Neuronal stem cell (in vitro differentiated cells): ENCODE measurements around the gene SERPINB12.

Source experiments
- DNase-seq: peaks from one replicate; pipeline ENCODE4 v3.0.0-alpha.2; 2013; ENCODE audit warnings: low spot score
- H2AFZ ChIP-seq: one replicate; pipeline ENCODE4 v1.6.1; 2013; ENCODE audit warnings: mild to moderate bottlenecking, low read length, inconsistent platforms
- H2AK5ac ChIP-seq: 2 replicates; pipeline ENCODE4 v1.6.1; 2013; ENCODE audit warnings: low read depth, mild to moderate bottlenecking, inconsistent platforms, low read length, moderate library complexity, mixed read lengths
- H2BK120ac ChIP-seq: 2 replicates; pipeline ENCODE4 v1.6.1; 2013; ENCODE audit warnings: low read depth, mild to moderate bottlenecking, inconsistent platforms, low read length, moderate library complexity, mixed read lengths
- H2BK12ac ChIP-seq: one replicate; pipeline ENCODE4 v1.6.1; 2013; ENCODE audit warnings: low read length, inconsistent platforms
- H2BK15ac ChIP-seq: 2 replicates; pipeline ENCODE4 v1.6.1; 2013; ENCODE audit warnings: mild to moderate bottlenecking, low read length, inconsistent platforms, mixed read lengths
- H2BK5ac ChIP-seq: one replicate; pipeline ENCODE4 v1.6.1; 2013; ENCODE audit warnings: inconsistent platforms, mild to moderate bottlenecking, low read length, moderate library complexity
- H3K14ac ChIP-seq: one replicate; pipeline ENCODE4 v1.6.1; 2013; ENCODE audit warnings: low read length, inconsistent platforms
- H3K18ac ChIP-seq: 2 replicates; pipeline ENCODE4 v1.6.1; 2013; ENCODE audit warnings: low read length, inconsistent platforms
- H3K23ac ChIP-seq: 2 replicates; pipeline ENCODE4 v1.6.1; 2013; ENCODE audit warnings: low read depth, mild to moderate bottlenecking, mixed read lengths, low read length, inconsistent platforms; ENCODE audit not compliant: poor library complexity
- H3K27ac ChIP-seq: replicated peaks from 3 replicates; pipeline ENCODE4 v1.5.1; 2013; ENCODE audit warnings: low read length, inconsistent platforms
- H3K27me3 ChIP-seq, 3 experiments: 2 replicates each; pipeline ENCODE4 v1.6.1; 2013; ENCODE audit warnings: low read length in 3 of 3, mild to moderate bottlenecking in 2 of 3, inconsistent platforms in 1 of 3, low read depth in 1 of 3, mixed read lengths in 1 of 3, moderate library complexity in 1 of 3; ENCODE audit not compliant: control insufficient read depth in 3 of 3, insufficient read depth in 3 of 3
- H3K36me3 ChIP-seq, 2 donors: replicated peaks in 1 of 2; 2 replicates each; pipeline ENCODE4 v1.6.1; 2013; ENCODE audit warnings: low read length in 2 of 2; ENCODE audit not compliant: control insufficient read depth in 2 of 2, insufficient read depth in 2 of 2
- H3K4ac ChIP-seq: 2 replicates; pipeline ENCODE4 v1.6.1; 2013; ENCODE audit warnings: inconsistent platforms, mild to moderate bottlenecking, low read length, moderate library complexity
- H3K4me1 ChIP-seq, 2 donors: 1 replicate in 1 of 2; 2 replicates in 1 of 2; pipeline ENCODE4 v1.6.1; 2013; ENCODE audit warnings: low read length in 2 of 2, low read depth in 1 of 2; ENCODE audit not compliant: control insufficient read depth in 2 of 2, insufficient read depth in 1 of 2
- H3K4me2 ChIP-seq: one replicate; pipeline ENCODE4 v1.6.1; 2013; ENCODE audit warnings: mild to moderate bottlenecking, low read length, inconsistent platforms; ENCODE audit not compliant: insufficient read depth, poor library complexity, severe bottlenecking
- H3K4me3 ChIP-seq, 2 donors: 2 replicates each; pipeline ENCODE4 v1.5.1; 2013; ENCODE audit warnings: low read length in 2 of 2, mild to moderate bottlenecking in 2 of 2, inconsistent platforms in 1 of 2, moderate library complexity in 1 of 2
- H3K79me1 ChIP-seq: one replicate; pipeline ENCODE4 v1.6.1; 2013; ENCODE audit warnings: low read depth, mild to moderate bottlenecking, inconsistent platforms, low read length, moderate library complexity
- H3K9ac ChIP-seq: one replicate; pipeline ENCODE4 v1.6.1; 2013; ENCODE audit warnings: mild to moderate bottlenecking, low read depth, low read length, inconsistent platforms; ENCODE audit not compliant: poor library complexity
- H3K9me3 ChIP-seq, 2 donors: replicated peaks in 1 of 2; 2 replicates each; pipeline versions ENCODE3 to v1.6.1; 2013; ENCODE audit warnings: low read length in 2 of 2, mild to moderate bottlenecking in 2 of 2, inconsistent platforms in 1 of 2, low read depth in 1 of 2, mixed read lengths in 1 of 2, moderate library complexity in 1 of 2; ENCODE audit not compliant: control insufficient read depth in 2 of 2, insufficient read depth in 1 of 2
- H4K8ac ChIP-seq: one replicate; pipeline ENCODE4 v1.6.1; 2013; ENCODE audit warnings: low read depth, mild to moderate bottlenecking, inconsistent platforms, low read length, moderate library complexity
- H4K91ac ChIP-seq: one replicate; pipeline ENCODE4 v1.6.1; 2013; ENCODE audit warnings: low read length, low read depth, mild to moderate bottlenecking, inconsistent platforms; ENCODE audit not compliant: poor library complexity
- WGBS, 2 donors: extraction: QIAGEN DNeasy Blood & Tissue Kit; methylation state at CpG; one replicate each; pipeline ENCODE4 v1.1.7; 2013; ENCODE audit warnings: missing lambda C conversion rate in 2 of 2, mixed read lengths in 1 of 2; ENCODE audit not compliant: insufficient read length in 2 of 2, insufficient replicate concordance in 1 of 2; ENCODE audit errors: extremely low coverage in 2 of 2; 5-methylcytosine and 5-hydroxymethylcytosine counted together

SERPINB12 gene

DNA sequence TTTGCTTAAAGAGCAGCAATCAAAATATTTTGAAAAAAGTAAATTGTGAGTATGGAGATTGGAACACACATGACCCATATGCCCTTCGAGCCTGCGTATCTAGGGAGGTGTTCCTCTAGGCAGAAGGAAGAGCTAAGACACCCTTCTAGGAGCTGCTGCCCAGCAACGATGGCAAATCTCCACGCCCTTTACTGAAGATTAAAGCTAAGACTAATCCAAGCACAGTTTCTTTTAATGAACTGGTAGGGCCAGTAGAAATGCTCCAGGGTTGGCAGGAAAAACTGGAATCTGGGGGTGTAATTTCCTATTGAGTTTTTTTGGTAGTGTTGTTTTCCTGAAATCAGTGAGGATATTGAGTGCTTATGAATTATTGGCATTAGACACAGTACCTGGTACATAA lies 44.3 kb downstream of the SERPINB12 start:
- WGBS, 2 donors = no CpG with 5 or more reads among the region's 4 CpGs

DNA sequence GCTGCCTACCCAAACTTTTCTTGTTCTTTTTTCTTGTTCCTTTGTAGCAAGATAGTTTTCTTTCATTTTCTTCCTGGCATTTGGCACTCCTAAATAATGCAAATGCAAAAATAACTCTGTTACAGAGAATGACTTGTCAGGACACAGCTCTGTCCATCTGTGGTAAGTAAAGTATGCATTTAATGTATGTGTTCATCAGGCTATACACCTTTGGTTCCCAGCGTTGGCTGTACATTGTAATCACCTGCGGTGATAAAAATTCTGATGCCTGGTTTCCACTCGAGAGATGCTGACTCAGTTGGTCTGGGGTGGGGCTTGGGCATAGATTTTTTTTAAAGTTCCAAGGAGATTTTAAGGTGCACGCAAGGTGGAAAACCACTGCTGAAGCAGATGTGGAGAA lies 44.8 kb downstream of the SERPINB12 start, which contains the start of gene SERPINB13:
TSS of gene SERPINB13 (plus strand) at position 378 of the 400 bp plus-strand sequence. CDS start 1,325 bp downstream, outside the sequence.
- H3K4me1 ChIP-seq = no peaks in the 10 kb centered on the region
- H3K23ac ChIP-seq = no peak within 1 kb of the TSS
- no peak within 1 kb of the TSS for H3K14ac ChIP-seq
- H3K4ac ChIP-seq = no peak within 1 kb of the TSS
- H2BK5ac ChIP-seq = no peak within 1 kb of the TSS
- H3K4me2 ChIP-seq = no peak within 1 kb of the TSS
- WGBS, 2 donors = no CpG with 5 or more reads among the region's 4 CpGs
- no peak within 1 kb of the TSS for H2AK5ac ChIP-seq
- H3K9ac ChIP-seq = no peak within 1 kb of the TSS
- H3K27ac ChIP-seq = no peak within 1 kb of the TSS
- H3K9me3 ChIP-seq = no peaks in the 10 kb centered on the region
- no peak within 1 kb of the TSS for H2BK120ac ChIP-seq
- H2BK15ac ChIP-seq = no peak within 1 kb of the TSS
- no peak within 1 kb of the TSS for H3K18ac ChIP-seq
- no peak for DNase-seq
- no peaks in the 10 kb centered on the region for H3K36me3 ChIP-seq
- H3K27me3 ChIP-seq = peaks cover 0 to 6% (median 0%) of the 10 kb centered on the region in 3 experiments
- no peak within 1 kb of the TSS for H2AFZ ChIP-seq
- H4K8ac ChIP-seq = no peak within 1 kb of the TSS
- no peak within 1 kb of the TSS for H4K91ac ChIP-seq
- H2BK12ac ChIP-seq = no peak within 1 kb of the TSS
- no peaks in the 10 kb centered on the region for H3K79me1 ChIP-seq
- no peak within 1 kb of the TSS for H3K4me3 ChIP-seq

More for the DNA sequence above, 44.3 kb downstream of the SERPINB12 start:
- H3K23ac ChIP-seq = no peak overlapping the region
- no peak overlapping the region for H3K27ac ChIP-seq
- no peak overlapping the region for H3K4ac ChIP-seq
- H2BK15ac ChIP-seq = no peak overlapping the region
- no peak overlapping the region for H2AK5ac ChIP-seq
- H3K4me3 ChIP-seq = no peak overlapping the region
- H3K9ac ChIP-seq = no peak overlapping the region
- H3K79me1 ChIP-seq = no peaks in the 10 kb centered on the region
- DNase-seq = no peak
- H3K18ac ChIP-seq = no peak overlapping the region
- no peak overlapping the region for H2BK5ac ChIP-seq
- no peak overlapping the region for H2AFZ ChIP-seq
- no peak overlapping the region for H2BK12ac ChIP-seq
- H3K14ac ChIP-seq = no peak overlapping the region
- no peaks in the 10 kb centered on the region for H3K4me1 ChIP-seq
- peaks cover 0 to 6% (median 0%) of the 10 kb centered on the region in 3 experiments for H3K27me3 ChIP-seq
- no peak overlapping the region for H2BK120ac ChIP-seq
- H3K4me2 ChIP-seq = no peak overlapping the region
- H4K91ac ChIP-seq = no peak overlapping the region
- H4K8ac ChIP-seq = no peak overlapping the region
- no peaks in the 10 kb centered on the region for H3K36me3 ChIP-seq
- H3K9me3 ChIP-seq = no peaks in the 10 kb centered on the region

DNA sequence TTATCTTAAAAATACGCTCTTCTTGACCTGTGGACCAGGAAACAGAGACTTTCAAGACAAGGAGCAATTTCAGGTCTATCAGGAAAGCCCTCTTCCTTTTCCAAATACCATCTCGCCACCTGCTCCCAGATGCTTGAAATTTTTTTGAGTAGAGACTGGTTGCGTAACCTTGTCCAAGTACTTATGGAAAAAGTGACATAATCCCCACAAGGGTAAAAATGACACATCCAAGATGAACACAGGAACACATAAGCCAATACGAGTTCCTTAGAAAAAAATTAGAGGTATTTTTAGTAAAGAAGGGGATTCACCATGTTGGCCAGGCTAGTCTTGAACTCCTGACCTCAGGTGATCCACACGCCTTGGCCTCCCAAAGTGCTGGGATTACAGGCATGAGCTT lies 46.7 kb downstream of the SERPINB12 start:
- Histone ChIP-seq H2BK15ac (no peak overlapping the region), H3K4me1 (no peaks in the 10 kb centered on the region)
- no peak for DNase-seq

DNA sequence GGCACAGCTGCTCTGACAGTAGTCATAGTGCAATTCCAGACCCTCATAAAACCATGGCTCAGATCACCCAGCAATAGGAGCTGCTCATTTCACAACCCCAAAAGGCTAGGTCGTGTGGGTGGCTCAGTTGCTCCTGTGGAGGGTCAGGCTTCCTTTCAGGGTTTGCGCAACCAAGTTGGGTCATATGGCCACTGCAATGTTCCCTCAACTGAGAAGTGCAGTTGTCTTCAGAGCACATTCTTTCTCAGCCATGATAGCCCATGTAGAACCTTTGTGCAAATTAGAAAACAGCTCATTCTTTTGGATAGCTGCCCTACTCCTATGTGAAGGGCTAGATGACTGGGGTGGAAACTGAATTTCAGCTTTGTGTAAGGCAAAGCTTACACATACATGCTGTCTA lies 48.2 kb downstream of the SERPINB12 start:
- Histone ChIP-seq H3K4me2 (no peak overlapping the region), H3K36me3 (no peaks in the 10 kb centered on the region), H3K4me1 (no peaks in the 10 kb centered on the region), H3K14ac (no peak overlapping the region), H3K23ac (no peak overlapping the region), H3K79me1 (no peaks in the 10 kb centered on the region), H3K27me3 (peaks cover 0 to 6% (median 0%) of the 10 kb centered on the region in 3 experiments), H3K9me3 (no peaks in the 10 kb centered on the region), H3K9ac (no peak overlapping the region), H2BK12ac (no peak overlapping the region), H2AFZ (no peak overlapping the region), H2BK5ac (no peak overlapping the region), H2BK120ac (no peak overlapping the region), H4K91ac (no peak overlapping the region), H3K27ac (no peak overlapping the region), H2AK5ac (no peak overlapping the region), H2BK15ac (no peak overlapping the region), H4K8ac (no peak overlapping the region), H3K4ac (no peak overlapping the region), H3K18ac (no peak overlapping the region), H3K4me3 (no peak overlapping the region)
- no peak for DNase-seq
- WGBS, 2 donors = no CpG with 5 or more reads among the region's 2 CpGs

More for the DNA sequence above, 46.7 kb downstream of the SERPINB12 start:
- Histone ChIP-seq H4K91ac (no peak overlapping the region), H4K8ac (no peak overlapping the region), H2AK5ac (no peak overlapping the region), H3K9ac (no peak overlapping the region), H3K36me3 (no peaks in the 10 kb centered on the region), H3K18ac (no peak overlapping the region), H2BK120ac (no peak overlapping the region), H2BK12ac (no peak overlapping the region), H3K27ac (no peak overlapping the region), H3K9me3 (no peaks in the 10 kb centered on the region), H3K27me3 (peaks cover 0 to 6% (median 0%) of the 10 kb centered on the region in 3 experiments), H3K23ac (no peak overlapping the region), H2AFZ (no peak overlapping the region), H3K79me1 (no peaks in the 10 kb centered on the region), H3K14ac (no peak overlapping the region), H3K4ac (no peak overlapping the region), H3K4me3 (no peak overlapping the region), H3K4me2 (no peak overlapping the region), H2BK5ac (no peak overlapping the region)
- WGBS, 2 donors = no CpG with 5 or more reads among the region's 5 CpGs
